Suprapubic skin (tissue), 4 donors: Measurements from ENCODE around the gene BLTP2. TPM values are rescaled to one million over a fixed set of nuclear protein-coding genes. Genes with fewer than 3 reads are reported as not detected.
A peak's percentile ranks its signal among the peaks of the same experiment; 100 is the strongest.

Experiments
- DNase-seq, 2 donors: peaks; one replicate each; pipeline ENCODE4 v3.0.0-alpha.2; 2019; ENCODE audit warnings: low spot score in 2 of 2
- H3K27ac ChIP-seq: fragments of 200-600 bp; sonication (generic); one replicate; pipeline ENCODE4 v1.5.1; 2019
- H3K27me3 ChIP-seq: fragments of 200-600 bp; sonication (generic); one replicate; pipeline ENCODE4 v1.5.1; 2019
- H3K36me3 ChIP-seq: fragments of 200-600 bp; sonication (generic); one replicate; pipeline ENCODE4 v1.5.1; 2019
- H3K4me1 ChIP-seq: fragments of 200-600 bp; sonication (generic); one replicate; pipeline ENCODE4 v1.5.1; 2019
- H3K4me3 ChIP-seq: fragments of 200-600 bp; sonication (generic); one replicate; pipeline ENCODE4 v1.5.1; 2019; ENCODE audit warnings: mild to moderate bottlenecking
- H3K9me3 ChIP-seq: fragments of 200-600 bp; sonication (generic); one replicate; pipeline ENCODE4 v1.5.1; 2019
- CTCF ChIP-seq, 2 donors: fragments of 200-600 bp in 1 of 2; fragments of 450-650 bp in 1 of 2; sonication (generic) in 1 of 2; IDR thresholded peaks; one replicate each; pipeline ENCODE4 v1.5.1; 2016 to 2019; ENCODE audit warnings: antibody characterized with exemption in 2 of 2, mild to moderate bottlenecking in 1 of 2, moderate library complexity in 1 of 2
- EP300 ChIP-seq: sonication (generic); formaldehyde crosslinking; IDR thresholded peaks from one replicate; pipeline ENCODE4 v1.6.1; 2017; ENCODE audit warnings: antibody characterized with exemption
- POLR2A ChIP-seq, 2 donors: fragments of 450-650 bp; IDR thresholded peaks; one replicate each; pipeline ENCODE4 v1.6.1; 2017; ENCODE audit warnings: antibody characterized with exemption in 2 of 2, mild to moderate bottlenecking in 2 of 2, moderate library complexity in 2 of 2
- POLR2AphosphoS5 ChIP-seq, 3 donors: sonication (generic); formaldehyde crosslinking; IDR thresholded peaks; one replicate each; pipeline ENCODE4 v1.6.1; 2017; ENCODE audit warnings: antibody characterized with exemption in 3 of 3
- WGBS: methylation state at CpG from one replicate; pipeline ENCODE4 v1.1.5; 2018; 5-methylcytosine and 5-hydroxymethylcytosine counted together
- total RNA-seq, 4 donors: library from RNA; depleted of rRNA; stranded (reverse); fragments of >200 nt; gene quantifications; one replicate each; pipeline ENCODE4 v1.1.0, GENCODE V29; 2016

BLTP2 gene
- total RNA-seq, 4 donors from 2014 or later: 82.7 to 139 (median 125) TPM

GRCh38 chr17:28598799-28599310 lies 46.1 kb downstream of the BLTP2 start, which contains the start of gene SPAG5:
Gene SPAG5 (minus strand): TSS chr17:28599025. CDS start chr17:28598946, 79 bp downstream.
- H3K36me3 ChIP-seq: no peaks in the 10 kb centered on the region
- peak in 2 of 3 donors; percentile 69 to 75 for TF ChIP-seq POLR2AphosphoS5 (IDR thresholded peaks at IDR 0.05)
- peak; percentile 55 to 86 for TF ChIP-seq POLR2A (IDR thresholded peaks at IDR 0.05)
- TF ChIP-seq CTCF (IDR thresholded peaks at IDR 0.05): no peak
- no peak for TF ChIP-seq EP300
- peak within 1 kb of the TSS; percentile 95 for H3K27ac ChIP-seq
- peak within 1 kb of the TSS; percentile 64 for H3K4me3 ChIP-seq
- peak; percentile 95 to 96 for DNase-seq
- H3K9me3 ChIP-seq: no peaks in the 10 kb centered on the region
- 0% methylated on average over 11 of the region's 44 CpGs for WGBS
- peaks cover 23% of the 10 kb centered on the region for H3K4me1 ChIP-seq
- no peaks in the 10 kb centered on the region for H3K27me3 ChIP-seq

GRCh38 chr17:28598389-28598788 lies 46.6 kb downstream of the BLTP2 start:
- Histone ChIP-seq H3K4me3 (peak overlapping the region; percentile 64), H3K36me3 (no peaks in the 10 kb centered on the region), H3K9me3 (no peaks in the 10 kb centered on the region), H3K27ac (no peak overlapping the region), H3K4me1 (peaks cover 23% of the 10 kb centered on the region), H3K27me3 (no peaks in the 10 kb centered on the region)
- 3% methylated on average over 16 of the region's 17 CpGs for WGBS
- TF ChIP-seq CTCF (IDR thresholded peaks at IDR 0.05) (no peak), POLR2AphosphoS5 (IDR thresholded peaks at IDR 0.05) (no peak)
- DNase-seq: no peak

- no peak for DNase-seq
- Histone ChIP-seq H3K27me3 (no peaks in the 10 kb centered on the region), H3K36me3 (no peaks in the 10 kb centered on the region), H3K4me1 (peaks cover 23% of the 10 kb centered on the region), H3K4me3 (peak overlapping the region; percentile 64), H3K27ac (no peak overlapping the region), H3K9me3 (no peaks in the 10 kb centered on the region)
- whole genome bisulfite sequencing: 32% methylated on average over 5 of the region's 5 CpGs
- TF ChIP-seq EP300: no peak
Measured at GRCh38 chr17:28597606-28598383, 47.2 kb downstream of the BLTP2 start.

Other genes with a start within 250 kb of the BLTP2 start
- 1 to 10 TPM; 2.1 to 8.5 (median 3.5) TPM for gene SLC46A1, start 238.9 kb downstream of the BLTP2 start, total RNA-seq
- 10 to 100 TPM in 3 of 4 donors, 1 to 10 TPM in 1; 9.7 to 22.0 (median 14.8) TPM for gene SLC13A2, start 171.5 kb downstream of the BLTP2 start, total RNA-seq
- 10 to 100 TPM; 37.4 to 48.3 (median 38.3) TPM for gene FOXN1, start 138.8 kb downstream of the BLTP2 start, total RNA-seq
- gene UNC119, start 92.5 kb downstream of the BLTP2 start, total RNA-seq: 10 to 100 TPM; 29.0 to 36.2 (median 32.6) TPM
- 10 to 100 TPM; 38.1 to 76.4 (median 59.2) TPM for gene PIGS, start 73.6 kb downstream of the BLTP2 start, total RNA-seq
- gene ALDOC, start 68.3 kb downstream of the BLTP2 start, total RNA-seq: 100 to 1,000 TPM in 1 of 4 donors, 10 to 100 TPM in 3; 33.0 to 103 (median 62.6) TPM
- gene SPAG5, start 46.1 kb downstream of the BLTP2 start, total RNA-seq: 10 to 100 TPM in 1 of 4 donors, 1 to 10 TPM in 3; 5.7 to 13.5 (median 7.0) TPM
- 10 to 100 TPM in 3 of 4 donors, 1 to 10 TPM in 1; 3.5 to 43.7 (median 15.2) TPM for gene RSKR, start 31.0 kb downstream of the BLTP2 start, total RNA-seq
- 10 to 100 TPM; 35.8 to 50.3 (median 36.3) TPM for gene SDF2, start 16.7 kb upstream of the BLTP2 start, total RNA-seq
- gene SUPT6H, start 17.0 kb upstream of the BLTP2 start, total RNA-seq: 100 to 1,000 TPM in 1 of 4 donors, 10 to 100 TPM in 3; 41.1 to 123 (median 57.2) TPM
- 1 to 10 TPM in 1 of 4 donors, under 1 TPM in 1, not detected in 2; 0.36 to 6.2 TPM for gene PROCA1, start 66.7 kb upstream of the BLTP2 start, total RNA-seq
- gene RAB34, start 72.7 kb upstream of the BLTP2 start, total RNA-seq: 10 to 100 TPM; 60.7 to 96.1 (median 77.6) TPM
- 100 to 1,000 TPM; 528 to 947 (median 789) TPM for gene RPL23A, start 74.8 kb upstream of the BLTP2 start, total RNA-seq
- gene TLCD1, start 81.1 kb upstream of the BLTP2 start, total RNA-seq: 10 to 100 TPM in 3 of 4 donors, 1 to 10 TPM in 1; 6.9 to 25.0 (median 17.0) TPM
- gene NEK8, start 83.6 kb upstream of the BLTP2 start, total RNA-seq: 1 to 10 TPM; 1.9 to 8.1 (median 6.0) TPM
- 10 to 100 TPM; 26.7 to 38.4 (median 35.3) TPM for gene TRAF4, start 98.9 kb upstream of the BLTP2 start, total RNA-seq
- gene FAM222B, start 197.6 kb upstream of the BLTP2 start, total RNA-seq: 10 to 100 TPM; 12.1 to 20.7 (median 17.8) TPM
- 10 to 100 TPM; 42.2 to 61.4 (median 45.0) TPM for gene ERAL1, start 209.9 kb upstream of the BLTP2 start, total RNA-seq